Jurkat, Clone E6-1 (cell line): ENCODE results near the gene HIRA. TPM values are rescaled to one million over a fixed set of nuclear protein-coding genes. Genes with fewer than 3 reads are reported as not detected.

Experiments used
- DNase-seq: peaks from one replicate; pipeline ENCODE4 v3.0.0-alpha.2; 2011; ENCODE audit warnings: low read depth, low spot score
- H3K4me3 ChIP-seq: 2 replicates; pipeline ENCODE4 v1.5.1; 2011; ENCODE audit warnings: mild to moderate bottlenecking, low read length, control low read depth, moderate library complexity
- polyA plus RNA-seq: library from polyadenylated mRNA; unstranded; fragments of >200 nt; gene quantifications from one replicate; pipeline ENCODE4 v1.2.1, GENCODE V29; 2012; ENCODE audit warnings: missing spikeins; ENCODE audit not compliant: insufficient read length, insufficient read depth

HIRA gene
- 78.7 TPM for polyA plus RNA-seq

- peak; percentile 61 for DNase-seq
- H3K4me3 ChIP-seq: peak within 1 kb of the TSS; percentile 95
Measured at GRCh38 chr22:19431649-19432132, at the start of gene HIRA. HIRA (minus strand) TSS chr22:19431733; CDS start chr22:19431476, 257 bp downstream.

GRCh38 chr22:19480789-19481188 is 49.3 kb upstream of the HIRA start:
- DNase-seq: no peak
- H3K4me3 ChIP-seq: peak overlapping the region; percentile 93

GRCh38 chr22:19480173-19480568 is 48.6 kb upstream of the HIRA start:
- no peak for DNase-seq
- H3K4me3 ChIP-seq: peak overlapping the region; percentile 93

GRCh38 chr22:19479355-19480172 is 48.0 kb upstream of the HIRA start, which contains the start of gene CDC45:
CDC45 (plus strand) TSS chr22:19479920; CDS start chr22:19479969, 49 bp downstream.
- peak within 1 kb of the TSS; percentile 93 for H3K4me3 ChIP-seq
- DNase-seq: peak; percentile 97

- DNase-seq: no peak
Measured at GRCh38 chr22:19478901-19479354, 47.4 kb upstream of the HIRA start, which contains the start of gene UFD1. UFD1 (minus strand) TSS chr22:19479193; CDS start chr22:19479085, 108 bp downstream.

GRCh38 chr22:19478045-19478900 is 46.7 kb upstream of the HIRA start:
- H3K4me3 ChIP-seq: peak overlapping the region; percentile 93
- DNase-seq: no peak

More at GRCh38 chr22:19478901-19479354, 47.4 kb upstream of the HIRA start, which contains the start of gene UFD1:
- peak within 1 kb of the TSS; percentile 93 for H3K4me3 ChIP-seq

- H3K4me3 ChIP-seq: peak overlapping the region; percentile 93
- DNase-seq: peak; percentile 36
Measured at GRCh38 chr22:19477321-19478044, 46.0 kb upstream of the HIRA start.

GRCh38 chr22:19476023-19476422 is 44.5 kb upstream of the HIRA start:
- DNase-seq: no peak
- no peak overlapping the region for H3K4me3 ChIP-seq

- no peak for DNase-seq
- no peak overlapping the region for H3K4me3 ChIP-seq
Measured at GRCh38 chr22:19473578-19473977, 42.0 kb upstream of the HIRA start.

GRCh38 chr22:19472233-19472632 is 40.7 kb upstream of the HIRA start:
- no peak for DNase-seq

GRCh38 chr22:19471572-19471971 is 40.0 kb upstream of the HIRA start:
- no peak overlapping the region for H3K4me3 ChIP-seq
- no peak for DNase-seq

More at GRCh38 chr22:19472233-19472632, 40.7 kb upstream of the HIRA start:
- no peak overlapping the region for H3K4me3 ChIP-seq

GRCh38 chr22:19470010-19470409 is 38.5 kb upstream of the HIRA start:
- H3K4me3 ChIP-seq: no peak overlapping the region
- no peak for DNase-seq

GRCh38 chr22:19469421-19469820 is 37.9 kb upstream of the HIRA start:
- no peak overlapping the region for H3K4me3 ChIP-seq
- DNase-seq: no peak

- no peak for DNase-seq
- no peak overlapping the region for H3K4me3 ChIP-seq
Measured at GRCh38 chr22:19467912-19468311, 36.4 kb upstream of the HIRA start.

GRCh38 chr22:19466848-19467752 is 35.6 kb upstream of the HIRA start:
- no peak overlapping the region for H3K4me3 ChIP-seq

GRCh38 chr22:19466126-19466716 is 34.7 kb upstream of the HIRA start:
- no peak overlapping the region for H3K4me3 ChIP-seq
- DNase-seq: no peak

More at GRCh38 chr22:19466848-19467752, 35.6 kb upstream of the HIRA start:
- no peak for DNase-seq

GRCh38 chr22:19464975-19465374 is 33.4 kb upstream of the HIRA start:
- H3K4me3 ChIP-seq: no peak overlapping the region
- no peak for DNase-seq
